HG02759 (cell line): ENCODE measurements around the gene HPSE.

Source experiments
- ATAC-seq: cut with Tn5 transposase; IDR thresholded peaks from one replicate; pipeline ENCODE4 v1.9.1; 2021; ENCODE audit warnings: mild to moderate bottlenecking, moderate library complexity; ENCODE audit not compliant: unreplicated experiment

HPSE gene

DNA sequence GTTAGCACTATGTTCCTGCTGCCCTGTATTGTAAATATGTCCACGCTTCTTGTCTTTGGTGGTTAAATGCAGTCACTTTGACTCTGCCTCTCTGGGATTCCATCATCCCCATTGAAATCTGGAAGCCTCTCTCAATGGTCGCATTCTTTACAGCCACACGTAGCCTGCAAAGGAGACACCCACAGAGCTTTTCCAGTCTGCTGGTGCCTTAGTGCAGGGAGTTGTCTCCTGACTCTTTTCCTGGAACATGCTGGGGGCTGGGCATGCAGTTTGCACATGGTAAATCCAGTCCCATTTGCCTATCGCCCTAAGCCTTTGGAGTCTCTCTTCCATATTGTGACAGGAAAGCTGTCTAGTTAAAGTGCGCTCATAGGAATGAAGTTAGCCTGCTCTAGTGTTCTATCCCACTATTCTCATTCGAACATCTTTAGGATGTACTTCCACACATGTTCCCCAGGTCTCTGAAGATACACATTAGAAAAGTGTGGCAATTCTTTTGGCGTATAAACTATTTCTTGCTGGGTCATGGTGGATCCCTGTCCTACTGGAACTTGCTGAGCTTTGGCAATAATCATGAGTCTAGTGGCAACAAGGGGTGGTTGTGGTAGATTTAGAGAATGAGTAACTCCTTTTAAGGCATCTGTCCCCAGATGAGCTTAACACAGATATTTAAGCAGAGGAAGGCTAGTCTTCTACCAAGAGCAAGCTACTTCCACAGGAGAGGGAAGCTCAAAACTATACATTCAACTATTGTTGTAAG, 83.8 kb downstream of the HPSE start:
- ATAC-seq, result no peak

DNA sequence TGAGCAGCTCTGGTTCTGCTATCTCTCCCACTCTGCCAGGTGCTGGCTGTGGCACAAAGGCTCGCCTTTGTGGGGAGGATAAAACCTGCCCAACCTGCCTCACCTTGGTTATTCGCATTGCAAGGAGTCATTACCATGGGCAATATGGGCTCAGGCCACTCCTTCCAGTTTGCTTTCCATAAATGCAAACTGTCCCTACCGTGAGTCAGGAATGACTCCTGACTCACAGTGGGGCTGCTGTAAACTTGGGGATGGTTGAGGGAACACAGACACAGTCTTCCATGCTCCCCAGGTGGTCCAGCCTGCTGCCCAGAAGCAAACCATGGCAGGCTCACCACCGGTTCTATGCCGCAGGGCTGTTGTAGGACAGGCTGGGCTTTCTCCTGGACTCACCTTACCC, 86.2 kb downstream of the HPSE start:
- ATAC-seq, result no peak

- ATAC-seq, result no peak
Observed at GRCh38 chr4:83247415-83248357, 87.0 kb downstream of the HPSE start.
